AG20443 (cell line): ENCODE results near the gene GIMAP8.
"Not testable (repeated sequence)": the region's sequence is repeated elsewhere in the genome, so short reads cannot be mapped to it uniquely, and the experiment has no call there.

Source experiments
- DNase-seq: peaks from one replicate; pipeline ENCODE4 v3.0.0; 2012; ENCODE audit warnings: low spot score, mixed read lengths

GIMAP8 gene

GRCh38 chr7:150464962-150465361 is 14.5 kb downstream of the GIMAP8 start:
- no peak for DNase-seq

- no peak for DNase-seq
These were observed 15.0 kb downstream of the GIMAP8 start for GRCh38 chr7:150465414-150465813.

- no peak for DNase-seq
These were observed 16.0 kb downstream of the GIMAP8 start for GRCh38 chr7:150466477-150466876.

- DNase-seq, result no peak
These were observed 17.8 kb downstream of the GIMAP8 start for GRCh38 chr7:150468241-150468640.

- no peak for DNase-seq
These were observed 21.5 kb downstream of the GIMAP8 start for GRCh38 chr7:150471886-150472285.

- no peak for DNase-seq
These were observed 23.5 kb downstream of the GIMAP8 start for GRCh38 chr7:150473902-150474301.

- DNase-seq, result no peak
These were observed 25.9 kb downstream of the GIMAP8 start for GRCh38 chr7:150476285-150476684.

- no peak for DNase-seq
These were observed 26.6 kb downstream of the GIMAP8 start for GRCh38 chr7:150476819-150477631.

- no peak for DNase-seq
These were observed 28.7 kb downstream of the GIMAP8 start for GRCh38 chr7:150479023-150479716.

- DNase-seq, result no peak
These were observed 30.9 kb downstream of the GIMAP8 start for GRCh38 chr7:150481186-150481920.

- no peak for DNase-seq
These were observed 31.5 kb downstream of the GIMAP8 start for GRCh38 chr7:150481922-150482321.

- not testable (repeated sequence) for DNase-seq
These were observed 33.1 kb downstream of the GIMAP8 start for GRCh38 chr7:150483514-150483913.

GRCh38 chr7:150484071-150484470 is 33.6 kb downstream of the GIMAP8 start:
- not testable (repeated sequence) for DNase-seq

GRCh38 chr7:150487625-150488024 is 37.2 kb downstream of the GIMAP8 start:
- DNase-seq, result no peak

GRCh38 chr7:150489782-150490181 is 39.4 kb downstream of the GIMAP8 start:
- DNase-seq, result no peak

- not testable (repeated sequence) for DNase-seq
These were observed 43.0 kb downstream of the GIMAP8 start for GRCh38 chr7:150493442-150493841.

GRCh38 chr7:150502519-150502918 is 52.1 kb downstream of the GIMAP8 start:
- DNase-seq, result no peak

GRCh38 chr7:150503155-150503554 is 52.7 kb downstream of the GIMAP8 start:
- no peak for DNase-seq

GRCh38 chr7:150503581-150503980 is 53.2 kb downstream of the GIMAP8 start:
- DNase-seq, result no peak

GRCh38 chr7:150507947-150508602 is 57.6 kb downstream of the GIMAP8 start:
- DNase-seq, result no peak

GRCh38 chr7:150511048-150511447 is 60.6 kb downstream of the GIMAP8 start:
- no peak for DNase-seq

- no peak for DNase-seq
These were observed 63.3 kb downstream of the GIMAP8 start for GRCh38 chr7:150513758-150514157.
